GM12878 (cell line): ENCODE results near the gene HEXIM1. TPM values are rescaled to one million over a fixed set of nuclear protein-coding genes. Genes with fewer than 3 reads are reported as not detected.

ENCODE experiments used
- ATAC-seq: fragments of 200-7000 bp; cut with Tn5 transposase; 3 replicates; pipeline ENCODE4 v1.9.1; 2020; ENCODE audit warnings: mild to moderate bottlenecking, moderate library complexity
- BruUV-seq: library from RNA; stranded (reverse); fragments of 400-500 nt; replicated peaks from 2 replicates; lab custom pipeline; 2021; lab: Mats Ljungman, UMichigan
- CTCF ChIA-PET: fragments of 300-600 bp; sonication (Branson Sonifier 250); formaldehyde crosslinking; extraction: SDS; loops from one replicate; lab custom pipeline; 2021; ENCODE audit warnings: inconsistent platforms; lab: Yijun Ruan, JAX
- POLR2A ChIA-PET: fragments of 350-600 bp; formaldehyde crosslinking; extraction: SDS; loops from one replicate; lab custom pipeline; 2021; ENCODE audit warnings: inconsistent platforms; lab: Charles Lee
- RAD21 ChIA-PET: fragments of 300-600 bp; sonication (Branson Sonifier 250); formaldehyde crosslinking; loops from one replicate; lab custom pipeline; 2023; ENCODE audit warnings: antibody characterized with exemption; ENCODE audit not compliant: unreplicated experiment; lab: Charles Lee
- SMC1A ChIA-PET: fragments of 300-600 bp; sonication (Branson Sonifier 250); formaldehyde crosslinking; loops from one replicate; lab custom pipeline; 2023; ENCODE audit not compliant: unreplicated experiment, uncharacterized antibody; lab: Charles Lee
- DNase-seq: peaks from one replicate; pipeline ENCODE4 v3.0.0-alpha.2; 2011; ENCODE audit warnings: low read depth, low spot score
- FAIRE-seq: peaks from 3 replicates; lab custom pipeline; 2011; peaks lifted over from hg19 to GRCh38; lab: Jason Lieb, UNC
- H2AFZ ChIP-seq: 2 replicates; pipeline ENCODE4 v1.6.0; 2011; ENCODE audit warnings: low read depth, low read length, control low read depth; ENCODE audit not compliant: control insufficient read depth
- H3K27ac ChIP-seq: 2 replicates; pipeline ENCODE4 v1.5.1; 2011; ENCODE audit warnings: control low read depth; ENCODE audit not compliant: control insufficient read depth, insufficient read depth
- H3K27me3 ChIP-seq, 2 experiments: replicated peaks in 1 of 2; 2 replicates each; pipeline versions ENCODE4 v1.6.0 to v1.6.1; 2011; ENCODE audit warnings: low read length in 1 of 2; ENCODE audit not compliant: control insufficient read depth in 2 of 2, insufficient read depth in 2 of 2
- H3K36me3 ChIP-seq, 2 experiments: 2 replicates each; pipeline ENCODE4 v1.5.1; 2011; ENCODE audit warnings: low read length in 1 of 2; ENCODE audit not compliant: control insufficient read depth in 2 of 2, insufficient read depth in 2 of 2
- H3K4me1 ChIP-seq: 2 replicates; pipeline ENCODE4 v1.6.1; 2011; ENCODE audit warnings: mild to moderate bottlenecking, low read length, moderate library complexity, mixed read lengths; ENCODE audit not compliant: control insufficient read depth, insufficient read depth
- H3K4me2 ChIP-seq: 2 replicates; pipeline ENCODE4 v1.6.0; 2011; ENCODE audit warnings: control low read depth; ENCODE audit not compliant: control insufficient read depth, insufficient read depth
- H3K4me3 ChIP-seq: fragments of 200-600 bp; sonication (generic); 2 replicates; pipeline ENCODE4 v1.5.1; 2016
- H3K79me2 ChIP-seq: 2 replicates; pipeline ENCODE4 v1.6.0; 2011; ENCODE audit warnings: low read length; ENCODE audit not compliant: control insufficient read depth, insufficient read depth
- H3K9ac ChIP-seq: 2 replicates; pipeline ENCODE4 v1.8.0; 2011; ENCODE audit warnings: low read length, control low read depth, mixed read lengths; ENCODE audit not compliant: control insufficient read depth, insufficient read depth
- H3K9me3 ChIP-seq: replicated peaks from 3 replicates; pipeline ENCODE4 v1.5.1; 2011; ENCODE audit warnings: mild to moderate bottlenecking, low read length; ENCODE audit not compliant: control insufficient read depth, insufficient read depth
- H4K20me1 ChIP-seq: 2 replicates; pipeline ENCODE4 v1.6.0; 2011; ENCODE audit not compliant: control insufficient read depth, insufficient read depth
- BCL11A ChIP-seq: IDR thresholded peaks from 2 replicates; pipeline ENCODE4 v1.6.1; 2011; ENCODE audit warnings: low read depth, low read length
- BCLAF1 ChIP-seq: fragments of 450-650 bp; IDR thresholded peaks from 2 replicates; pipeline ENCODE4 v1.6.1; 2017; ENCODE audit warnings: antibody characterized with exemption, mild to moderate bottlenecking, moderate library complexity
- CBX3 ChIP-seq: fragments of 200-600 bp; sonication (generic); IDR thresholded peaks from 2 replicates; pipeline ENCODE4 v1.6.1; 2016; ENCODE audit warnings: low read depth, borderline replicate concordance
- DPF2 ChIP-seq: fragments of 450-650 bp; IDR thresholded peaks from 2 replicates; pipeline ENCODE4 v1.6.1; 2017; ENCODE audit warnings: mild to moderate bottlenecking
- E2F4 ChIP-seq: IDR thresholded peaks from 2 replicates; pipeline ENCODE4 v1.6.1; 2012; ENCODE audit warnings: low read depth, low read length, improper control_type of control experiment
- E4F1 ChIP-seq: fragments of 450-650 bp; IDR thresholded peaks from 2 replicates; pipeline ENCODE4 v1.6.1; 2018; ENCODE audit warnings: borderline replicate concordance, mild to moderate bottlenecking; ENCODE audit not compliant: partially characterized antibody
- EP300 ChIP-seq, 2 experiments: fragments of 150-350 bp in 1 of 2; IDR thresholded peaks; 2 replicates each; pipeline ENCODE4 v1.6.1; 2011 to 2012; ENCODE audit warnings: low read depth in 2 of 2, low read length in 2 of 2, borderline replicate concordance in 1 of 2, improper control_type of control experiment in 1 of 2, inconsistent platforms in 1 of 2; ENCODE audit not compliant: control insufficient read depth in 1 of 2
- IKZF1 ChIP-seq: fragments of 450-650 bp; conservative IDR thresholded peaks from 2 replicates; pipeline ENCODE4 v1.6.1; 2017; ENCODE audit warnings: antibody characterized with exemption, mild to moderate bottlenecking
- MEF2A ChIP-seq: IDR thresholded peaks from 2 replicates; pipeline ENCODE4 v1.6.1; 2011; ENCODE audit warnings: low read depth, mild to moderate bottlenecking, low read length, moderate library complexity; ENCODE audit not compliant: insufficient read depth
- MEF2B ChIP-seq: fragments of 450-650 bp; IDR thresholded peaks from 2 replicates; pipeline ENCODE4 v1.6.1; 2018; ENCODE audit warnings: mild to moderate bottlenecking, moderate library complexity; ENCODE audit not compliant: partially characterized antibody, poor library complexity, severe bottlenecking
- MTA3 ChIP-seq: IDR thresholded peaks from 2 replicates; pipeline ENCODE4 v1.6.1; 2012; ENCODE audit warnings: low read length, inconsistent platforms, borderline replicate concordance
- MYC ChIP-seq: IDR thresholded peaks from 2 replicates; pipeline ENCODE4 v1.6.1; 2011; ENCODE audit warnings: mild to moderate bottlenecking, low read length, moderate library complexity, inconsistent platforms; ENCODE audit not compliant: insufficient read depth, insufficient replicate concordance, insufficient read length, severe bottlenecking
- NBN ChIP-seq: fragments of 450-650 bp; IDR thresholded peaks from 2 replicates; pipeline ENCODE4 v1.6.1; 2016
- POLR2AphosphoS5 ChIP-seq: IDR thresholded peaks from 2 replicates; pipeline ENCODE4 v1.6.1; 2011; ENCODE audit warnings: mild to moderate bottlenecking, low read length, inconsistent platforms
- RFX5 ChIP-seq: IDR thresholded peaks from 2 replicates; pipeline ENCODE4 v1.6.1; 2011; ENCODE audit warnings: low read depth, low read length, improper control_type of control experiment
- SIX5 ChIP-seq: IDR thresholded peaks from 2 replicates; pipeline ENCODE4 v1.6.1; 2011; ENCODE audit warnings: mild to moderate bottlenecking, low read depth, low read length, moderate library complexity; ENCODE audit not compliant: severe bottlenecking
- ZNF24 ChIP-seq: fragments of 450-650 bp; IDR thresholded peaks from 2 replicates; pipeline ENCODE4 v1.6.1; 2017; ENCODE audit warnings: antibody characterized with exemption, mild to moderate bottlenecking
- WGBS: methylation state at CpG from one replicate; pipeline ENCODE4 v1.1.6; 2016; ENCODE audit warnings: low lambda C conversion rate; ENCODE audit not compliant: insufficient replicate concordance, insufficient coverage; ENCODE audit errors: missing lambda C conversion rate; 5-methylcytosine and 5-hydroxymethylcytosine counted together
- in situ Hi-C: fragments of 300-500 bp; cut with MboI; formaldehyde crosslinking; loops from 9 replicates; pipeline ENCODE4 v1.14.3; 2018; ENCODE audit warnings: mixed read lengths
- intact Hi-C: fragments of 100-400 bp; cut with micrococcal nuclease; formaldehyde crosslinking; loops from one replicate; pipeline ENCODE4 v1.14.2; 2022; ENCODE audit not compliant: unreplicated experiment
- polyA plus RNA-seq, 11 experiments: library from polyadenylated mRNA; depleted of rRNA in 4 of 11; unstranded in 6 of 11; stranded (reverse) in 5 of 11; fragments of >200 nt; fragmentation: Nextera tagmentation in 4 of 11; fragmentation: Illumina TruSeq in 1 of 11; extraction: Ambion mirVana in 4 of 11; extraction: Trizol in 1 of 11; gene quantifications; 1 replicate in 1 of 11; 2 replicates in 10 of 11; pipeline versions ENCODE4 v1.2.1 to v1.2.3, GENCODE V29; 2011 to 2016; ENCODE audit warnings: inconsistent platforms in 2 of 11, missing spikeins in 2 of 11, low read depth in 1 of 11
- total RNA-seq, 4 experiments: library from RNA; depleted of rRNA in 3 of 4; stranded (reverse); fragments of >200 nt in 3 of 4; fragmentation: Illumina TruSeq in 1 of 4; extraction: Trizol in 1 of 4; gene quantifications; 2 replicates each; pipeline versions ENCODE4 v1.2.1 to v1.2.3, GENCODE V29; 2013 to 2021

The HEXIM1 gene
- total and polyA plus RNA-seq, 10 of the 15 experiments (the other 5 are each of a cell fraction or from before 2014, with no cell fraction given): 1.9 to 24.1 (median 9.0) TPM

GRCh38 chr17:45112559-45113423 is 35.5 kb upstream of the HEXIM1 start:
- FAIRE-seq: no peak
- no peaks in the 10 kb centered on the region for H3K79me2 ChIP-seq
- BruUV-seq: no TSS peak
- TF ChIP-seq POLR2AphosphoS5 (no peak), BCL11A (no peak), MTA3 (no peak), E2F4 (no peak), MEF2A (no peak), CBX3 (no peak), BCLAF1 (no peak), E4F1 (no peak), DPF2 (no peak), RFX5 (no peak), SIX5 (no peak), NBN (no peak), MYC (no peak), EP300 (IDR thresholded peaks at IDR 0.05; ENCODE audit: borderline replicate concordance in 1 of 2, control insufficient read depth in 1 of 2, low read depth in 2 of 2, low read length in 2 of 2) (no peak), IKZF1 (no peak), ZNF24 (no peak), MEF2B (no peak)
- TF ChIP-seq, all 136 proteins: peak for 0
- WGBS: 66% methylated on average over 23 of the region's 23 CpGs
- Histone ChIP-seq H3K9me3 (no peaks in the 10 kb centered on the region), H2AFZ (no peak overlapping the region), H3K9ac (no peak overlapping the region), H3K4me1 (peaks cover 11% of the 10 kb centered on the region; the same call in 1 of the 2 replicates), H3K36me3 (peaks cover 5 to 7% of the 10 kb centered on the region in 2 experiments; a peak in 3 of 4 replicates), H3K27me3 (no peaks in the 10 kb centered on the region), H3K27ac (no peak overlapping the region), H4K20me1 (no peaks in the 10 kb centered on the region), H3K4me2 (no peak overlapping the region), H3K4me3 (no peak overlapping the region)
- in situ Hi-C loops (no loop called here), intact Hi-C loops (loop anchor here (5.0 kb wide), 1 partner anchor 190 kb away; no protein-coding TSS in a partner anchor)
- DNase-seq (no peak), ATAC-seq (no peak)
- ChIA-PET RAD21 (interaction anchor here (0.6 to 1.5 kb wide), 3 partner anchors 99 to 192 kb away, joined by 3 to 7 read pairs (median 3); no protein-coding TSS in a partner anchor), CTCF (interaction anchor here (1.1 kb wide), 1 partner anchor 14 kb away, joined by 5 read pairs; no protein-coding TSS in a partner anchor), SMC1A (no interaction called here), POLR2A (interaction anchor here (0.6 kb wide), 1 partner anchor 521 kb away, joined by 3 read pairs; no protein-coding TSS in a partner anchor)
